NCI-H2107 treated with DMSO at 0.1 percent for 48 hours (cell line): ENCODE data around the gene UGT1A10.

ENCODE experiments used
- DNase-seq: peaks from one replicate; lab custom pipeline; 2025; ENCODE audit not compliant: unreplicated experiment; lab: John Stamatoyannopoulos, UW

UGT1A10 gene

DNA sequence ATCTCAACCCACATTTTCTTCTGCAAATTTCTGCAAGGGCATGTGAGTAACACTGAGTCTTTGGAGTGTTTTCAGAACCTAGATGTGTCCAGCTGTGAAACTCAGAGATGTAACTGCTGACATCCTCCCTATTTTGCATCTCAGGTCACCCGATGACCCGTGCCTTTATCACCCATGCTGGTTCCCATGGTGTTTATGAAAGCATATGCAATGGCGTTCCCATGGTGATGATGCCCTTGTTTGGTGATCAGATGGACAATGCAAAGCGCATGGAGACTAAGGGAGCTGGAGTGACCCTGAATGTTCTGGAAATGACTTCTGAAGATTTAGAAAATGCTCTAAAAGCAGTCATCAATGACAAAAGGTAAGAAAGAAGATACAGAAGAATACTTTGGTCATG is 131.8 kb downstream of the UGT1A10 start:
- no peak for DNase-seq

DNA sequence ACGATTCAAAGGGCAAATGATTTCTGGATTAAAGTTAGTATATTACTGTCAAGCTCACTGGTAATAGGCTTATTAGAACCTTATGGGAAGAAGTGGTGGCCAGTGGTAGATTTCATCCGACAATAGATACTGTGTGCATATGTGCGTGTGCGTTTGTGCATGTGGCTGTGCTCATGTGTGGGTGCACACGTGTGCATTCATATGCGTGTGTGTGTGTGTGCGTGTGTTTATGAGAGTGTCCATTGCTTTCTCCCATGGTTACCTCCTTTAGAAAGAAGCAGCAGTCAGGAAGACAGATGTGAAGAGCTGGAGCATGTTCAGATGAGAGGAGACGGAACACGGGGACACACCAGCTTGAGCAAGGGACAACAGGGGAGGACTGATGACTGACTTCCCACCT is 133.0 kb downstream of the UGT1A10 start:
- DNase-seq: no peak

DNA sequence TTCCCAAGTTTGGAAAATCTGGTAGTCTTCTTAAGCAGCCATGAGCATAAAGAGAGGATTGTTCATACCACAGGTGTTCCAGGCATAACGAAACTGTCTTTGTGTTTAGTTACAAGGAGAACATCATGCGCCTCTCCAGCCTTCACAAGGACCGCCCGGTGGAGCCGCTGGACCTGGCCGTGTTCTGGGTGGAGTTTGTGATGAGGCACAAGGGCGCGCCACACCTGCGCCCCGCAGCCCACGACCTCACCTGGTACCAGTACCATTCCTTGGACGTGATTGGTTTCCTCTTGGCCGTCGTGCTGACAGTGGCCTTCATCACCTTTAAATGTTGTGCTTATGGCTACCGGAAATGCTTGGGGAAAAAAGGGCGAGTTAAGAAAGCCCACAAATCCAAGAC is 135.9 kb downstream of the UGT1A10 start:
- no peak for DNase-seq

GRCh38 chr2:233772583-233772982 is 136.3 kb downstream of the UGT1A10 start:
- no peak for DNase-seq

- DNase-seq: no peak
These were observed 137.6 kb downstream of the UGT1A10 start for GRCh38 chr2:233773854-233774253.

- no peak for DNase-seq
These were observed 139.2 kb downstream of the UGT1A10 start for GRCh38 chr2:233775414-233775813.

- DNase-seq: no peak
These were observed 141.8 kb downstream of the UGT1A10 start, which contains the start of gene MROH2A for GRCh38 chr2:233778030-233778429. TSS of gene MROH2A (plus strand) at chr2:233778330. CDS start at chr2:233779359, 1,029 bp downstream.

GRCh38 chr2:233779722-233780121 is 143.5 kb downstream of the UGT1A10 start:
- DNase-seq: no peak

DNA sequence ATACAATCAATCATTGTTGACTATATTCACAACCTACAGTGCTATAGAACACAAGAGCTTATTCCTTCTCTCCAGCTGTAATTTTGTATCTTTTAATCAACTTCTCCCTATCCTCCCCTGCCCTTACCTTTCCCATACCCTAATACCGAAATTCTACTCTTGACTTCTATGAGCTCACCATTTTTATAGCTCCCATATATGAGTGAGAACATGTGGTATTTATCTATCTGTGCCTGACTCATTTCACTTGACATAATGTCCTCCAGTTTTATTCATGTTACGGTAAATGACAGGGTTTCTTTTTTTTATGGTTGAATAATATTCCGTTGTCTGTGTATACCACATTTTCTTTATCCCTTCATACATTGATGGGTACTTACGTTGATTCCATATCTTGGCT is 144.5 kb downstream of the UGT1A10 start:
- no peak for DNase-seq

- DNase-seq: no peak
These were observed 153.3 kb downstream of the UGT1A10 start for GRCh38 chr2:233789554-233789953.

- no peak for DNase-seq
These were observed 155.1 kb downstream of the UGT1A10 start for GRCh38 chr2:233791151-233791882.

DNA sequence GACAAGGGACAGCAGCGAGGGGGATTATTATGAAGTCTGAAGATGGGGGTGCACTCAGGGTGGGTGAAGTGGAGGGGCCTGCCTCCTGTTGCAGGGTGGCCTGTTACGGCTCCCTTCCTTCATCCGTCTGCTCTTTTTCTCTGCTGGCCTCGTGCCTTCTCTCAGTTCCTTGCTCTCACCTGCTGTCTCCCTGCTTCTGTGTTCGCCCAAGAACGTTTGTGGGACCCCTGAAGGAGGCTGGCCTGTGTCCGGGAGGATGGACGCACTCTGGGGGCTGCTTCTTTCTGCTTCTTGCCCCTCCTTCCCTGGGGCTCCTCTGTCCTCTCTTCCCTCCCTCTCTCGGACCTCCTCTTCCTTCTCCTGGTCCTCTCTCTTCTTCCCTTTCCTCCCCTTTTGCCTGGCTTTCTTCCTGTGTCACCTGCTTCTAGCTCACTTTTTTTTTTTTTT is 155.7 kb downstream of the UGT1A10 start:
- no peak for DNase-seq

DNA sequence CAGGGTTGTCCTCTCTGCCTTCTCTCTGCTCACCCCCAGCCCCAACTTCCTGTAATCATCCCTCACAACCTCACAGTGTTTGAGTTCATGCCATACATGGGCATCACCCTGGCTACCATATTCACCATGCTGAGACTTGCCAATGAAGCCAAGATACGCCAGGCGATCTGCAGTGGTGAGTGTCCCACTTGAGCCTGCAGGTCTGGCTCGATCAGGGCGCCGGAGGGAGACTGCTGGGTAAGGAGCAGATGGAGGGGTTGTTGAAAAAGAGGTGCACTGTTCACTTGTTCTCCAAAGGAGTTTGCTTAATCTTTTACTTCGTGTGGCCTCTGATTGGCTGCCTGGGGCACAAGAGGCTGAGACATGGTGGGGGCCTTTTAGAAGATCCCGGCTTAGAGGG is 156.5 kb downstream of the UGT1A10 start:
- DNase-seq: no peak

DNA sequence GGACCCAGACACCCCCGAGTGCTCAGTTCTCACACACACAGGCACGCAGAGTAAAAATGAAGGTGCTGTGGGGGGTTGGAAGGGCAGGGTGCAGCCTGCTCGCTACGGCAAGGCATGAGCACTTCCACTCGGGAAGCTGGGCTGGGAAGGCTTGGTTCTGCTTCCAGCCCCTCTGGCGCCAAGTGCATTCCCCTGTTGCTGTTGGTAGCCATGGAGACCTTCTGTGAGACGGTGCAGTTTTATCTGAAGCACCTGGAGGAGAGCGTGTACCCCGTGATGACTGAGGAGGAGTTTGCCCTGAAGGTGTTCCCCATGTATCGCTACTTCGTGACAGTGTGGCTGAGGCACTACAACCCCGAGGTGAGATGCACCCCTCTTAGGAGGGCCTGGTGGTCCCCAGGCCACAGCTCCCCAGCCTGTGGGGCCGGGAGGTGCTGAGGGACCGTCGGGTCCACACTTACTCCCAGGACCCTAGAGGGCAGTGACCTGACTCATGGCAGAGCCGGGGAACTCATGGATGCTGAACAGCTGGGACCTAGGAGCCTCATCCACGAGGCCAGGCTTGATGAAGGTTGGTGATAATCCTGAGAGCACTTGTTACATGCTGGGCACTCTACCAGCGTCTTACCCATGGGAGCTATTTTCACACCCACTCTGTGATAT is 157.3 kb downstream of the UGT1A10 start:
- DNase-seq: no peak

DNA sequence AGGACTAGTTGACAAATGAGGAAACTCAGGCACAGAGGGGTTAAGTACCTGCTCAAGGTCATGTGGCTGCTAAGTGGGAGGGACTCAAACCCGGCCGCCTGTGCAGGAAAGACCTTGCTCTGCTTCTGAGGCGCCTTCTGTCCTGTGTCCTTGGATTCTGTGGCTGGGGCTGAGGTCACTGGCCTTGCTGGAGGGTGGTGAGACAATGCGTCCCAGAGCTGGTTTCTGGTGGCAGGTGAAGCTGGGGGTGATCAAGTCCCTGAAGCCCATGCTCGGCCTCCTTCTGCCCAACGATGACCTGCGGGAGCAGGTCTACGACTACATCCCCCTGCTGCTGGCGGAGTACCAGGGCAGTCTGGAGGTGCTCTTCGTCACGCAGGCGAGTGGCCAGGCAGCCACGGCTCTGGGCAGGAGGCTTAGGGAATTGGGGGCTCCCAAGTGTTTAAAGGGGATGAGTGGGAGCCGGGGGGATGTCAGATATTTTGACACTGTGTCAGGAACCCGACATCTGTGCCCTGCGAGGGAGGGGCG is 157.9 kb downstream of the UGT1A10 start:
- no peak for DNase-seq

GRCh38 chr2:233795735-233796171 is 159.5 kb downstream of the UGT1A10 start:
- no peak for DNase-seq

DNA sequence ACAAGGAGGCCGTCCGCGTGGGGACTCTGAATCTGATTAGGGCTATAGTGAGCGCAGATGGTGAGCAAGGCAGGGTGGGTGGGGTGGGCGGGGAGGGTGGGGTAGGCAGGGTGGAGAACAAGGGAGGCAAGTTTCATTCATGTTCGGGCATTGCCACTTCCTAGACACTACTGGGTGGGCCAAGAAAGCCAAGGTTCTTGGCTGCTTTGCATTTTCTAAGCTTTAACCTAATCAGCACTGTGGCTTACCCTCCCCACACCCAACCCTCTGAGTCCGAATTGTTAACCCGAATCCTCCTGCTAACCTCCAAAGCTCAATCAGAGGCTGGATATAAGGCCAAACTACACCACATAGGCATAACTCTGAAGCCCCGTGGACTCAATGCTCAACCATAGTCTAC is 160.0 kb downstream of the UGT1A10 start:
- DNase-seq: no peak

DNA sequence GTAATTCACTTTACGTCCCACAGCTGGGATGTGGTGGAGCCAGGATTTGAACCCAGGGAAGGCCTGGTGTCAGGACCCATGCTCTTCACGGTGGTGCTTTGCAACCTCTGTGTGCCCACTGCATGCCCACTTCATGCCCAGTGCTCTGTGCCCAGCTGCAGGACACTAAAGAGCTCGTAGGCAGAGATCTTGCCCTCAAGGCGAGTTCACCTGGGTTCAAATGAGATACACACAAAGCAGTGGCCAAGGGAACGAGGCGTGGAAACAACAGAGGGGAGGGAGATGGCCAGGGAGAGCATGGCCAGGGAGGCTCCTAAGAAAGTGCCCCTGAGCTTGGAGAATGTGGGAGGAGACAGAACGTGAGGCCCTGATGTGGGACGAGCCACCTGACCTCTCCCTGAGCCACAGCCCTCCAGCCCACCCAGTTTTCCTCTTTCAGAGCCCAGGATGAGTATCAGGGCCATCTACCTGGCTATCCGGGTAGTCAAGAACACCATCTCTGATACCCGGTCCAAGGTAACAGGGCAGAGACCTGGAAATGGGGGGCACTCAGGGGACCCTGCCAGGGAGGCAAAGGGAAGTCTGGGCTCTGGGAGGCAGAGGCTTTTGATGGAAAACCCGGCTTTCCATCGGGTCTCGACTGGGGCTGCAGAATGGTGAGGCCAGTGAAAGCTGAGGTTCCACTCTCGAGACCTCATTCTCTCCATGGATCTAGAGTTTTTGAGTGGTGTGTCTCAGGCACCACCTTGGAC is 162.3 kb downstream of the UGT1A10 start:
- no peak for DNase-seq

- DNase-seq: no peak
These were observed 162.9 kb downstream of the UGT1A10 start for GRCh38 chr2:233799087-233799665.

DNA sequence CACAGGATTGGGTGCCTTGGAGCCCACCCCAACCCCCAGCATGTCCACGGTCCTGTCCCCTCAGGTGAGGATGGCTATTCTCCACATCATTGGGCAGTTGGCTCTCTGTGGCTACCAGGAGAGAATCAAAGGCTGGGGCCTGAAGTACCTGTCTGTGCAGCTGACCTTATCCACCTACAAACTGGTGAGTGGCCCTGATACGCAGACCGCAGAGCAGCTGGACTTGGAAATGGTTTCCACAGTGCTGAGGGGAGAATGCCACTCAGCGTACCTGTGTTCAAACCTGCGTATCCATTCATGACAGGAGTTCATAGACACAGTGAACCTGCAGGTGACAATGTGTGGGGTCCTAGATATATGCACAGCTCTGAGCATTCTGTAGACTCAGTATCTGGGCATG is 163.5 kb downstream of the UGT1A10 start:
- no peak for DNase-seq

GRCh38 chr2:233800208-233800607 is 164.0 kb downstream of the UGT1A10 start:
- DNase-seq: no peak
